H1 (cell line): ENCODE measurements around the gene IRAK3. TPM values are rescaled to one million over a fixed set of nuclear protein-coding genes. Genes with fewer than 3 reads are reported as not detected.

ENCODE experiments used
- JUN ChIP-seq: IDR thresholded peaks from 2 replicates; pipeline ENCODE4 v1.6.1; 2011; ENCODE audit warnings: low read depth, mild to moderate bottlenecking, improper control_type of control experiment, low read length
- polyA plus RNA-seq, 7 experiments: library from polyadenylated mRNA; depleted of rRNA in 3 of 7; stranded (reverse) in 5 of 7; unstranded in 2 of 7; fragments of >200 nt in 5 of 7; fragments of 200-250 nt in 2 of 7; gene quantifications; 1 replicate in 5 of 7; 2 replicates in 1 of 7; 4 replicates in 1 of 7; pipeline versions ENCODE4 v1.2.1 to v1.2.3, GENCODE V29; 2011 to 2013; ENCODE audit warnings: missing spikeins in 2 of 7, mixed read lengths in 2 of 7
- total RNA-seq: library from RNA; stranded (reverse); fragmentation: NEBNext Ultra II Directional; extraction: Animal tissue kit (Norgen Biotek cat#: 25700); gene quantifications from 2 replicates; pipeline ENCODE4 v1.2.1, GENCODE V29; 2021

The IRAK3 gene
- total and polyA plus RNA-seq, 2 of the 8 experiments (the other 6 are each of a cell fraction or from before 2014, with no cell fraction given): 0.51 to 2.2 TPM

GRCh38 chr12:66142826-66143225 lies 46.2 kb upstream of the IRAK3 start (continued):
- TF ChIP-seq JUN: no peak
- TF ChIP-seq, all 59 proteins: peak for 0
